ENCODE data around the gene TVP23C.

Gene TVP23C

DNA sequence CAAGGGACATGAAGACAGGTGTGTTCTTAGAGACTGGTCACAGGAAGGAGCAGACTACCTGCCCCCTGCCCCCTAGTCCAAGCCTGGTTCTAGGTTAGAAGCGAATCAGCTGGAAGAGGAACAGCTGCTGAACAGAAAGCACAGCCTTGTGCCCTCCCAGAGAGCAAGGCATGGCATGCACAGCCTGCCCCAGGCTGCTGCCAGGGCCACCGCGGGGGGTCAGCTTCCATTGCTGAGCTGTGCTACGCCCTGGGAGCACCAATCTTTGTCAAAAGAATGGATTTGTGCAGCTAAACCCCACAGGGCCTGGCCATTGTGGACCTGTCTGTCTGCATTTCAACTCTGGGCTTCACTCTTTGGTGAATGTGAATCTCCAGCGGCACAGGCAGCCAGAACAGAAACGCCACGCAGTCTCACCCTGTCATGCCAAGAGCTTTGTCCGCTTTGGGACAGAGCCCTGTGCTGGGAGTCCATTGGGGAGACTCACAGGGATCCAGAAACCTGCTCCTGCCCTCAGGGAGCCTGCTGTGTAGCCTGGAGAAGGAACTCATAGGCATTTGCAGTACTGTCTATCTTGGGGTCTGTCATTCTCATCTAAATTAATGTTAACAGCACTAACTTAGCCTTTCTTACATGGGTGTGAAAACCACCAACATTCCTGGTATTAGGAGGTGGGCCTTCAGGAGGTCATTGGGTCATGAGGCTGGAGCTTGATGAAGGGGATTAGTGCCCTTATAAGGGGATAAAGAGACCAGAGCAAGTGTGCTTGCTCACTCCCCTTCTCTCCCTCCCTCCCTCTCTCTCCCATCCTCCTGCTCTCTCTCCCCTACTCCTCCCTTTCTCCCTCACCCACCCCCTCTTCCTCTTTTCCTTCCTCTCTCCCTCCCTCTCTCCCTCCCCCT, 70.2 kb downstream of the TVP23C start:
- TF ChIP-seq, protein P1, sequence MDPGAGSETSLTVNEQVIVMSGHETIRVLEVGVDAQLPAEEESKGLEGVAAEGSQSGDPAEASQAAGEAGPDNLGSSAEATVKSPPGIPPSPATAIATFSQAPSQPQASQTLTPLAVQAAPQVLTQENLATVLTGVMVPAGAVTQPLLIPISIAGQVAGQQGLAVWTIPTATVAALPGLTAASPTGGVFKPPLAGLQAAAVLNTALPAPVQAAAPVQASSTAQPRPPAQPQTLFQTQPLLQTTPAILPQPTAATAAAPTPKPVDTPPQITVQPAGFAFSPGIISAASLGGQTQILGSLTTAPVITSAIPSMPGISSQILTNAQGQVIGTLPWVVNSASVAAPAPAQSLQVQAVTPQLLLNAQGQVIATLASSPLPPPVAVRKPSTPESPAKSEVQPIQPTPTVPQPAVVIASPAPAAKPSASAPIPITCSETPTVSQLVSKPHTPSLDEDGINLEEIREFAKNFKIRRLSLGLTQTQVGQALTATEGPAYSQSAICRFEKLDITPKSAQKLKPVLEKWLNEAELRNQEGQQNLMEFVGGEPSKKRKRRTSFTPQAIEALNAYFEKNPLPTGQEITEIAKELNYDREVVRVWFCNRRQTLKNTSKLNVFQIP (CRISPR knock-in tag; IDR thresholded peaks at IDR 0.05; ENCODE audit: borderline replicate concordance, low read depth), result no peak
- TF ChIP-seq ZNF565 (CRISPR knock-in tag; conservative IDR thresholded peaks at IDR 0.05; ENCODE audit: low read depth) (no peak), ZNF70 (CRISPR knock-in tag; IDR thresholded peaks at IDR 0.05) (no peak), ZC3H10 (CRISPR knock-in tag; IDR thresholded peaks at IDR 0.05) (no peak), TOX (CRISPR knock-in tag; IDR thresholded peaks at IDR 0.05; ENCODE audit: borderline replicate concordance) (no peak), ARNTL (CRISPR knock-in tag; IDR thresholded peaks at IDR 0.05; ENCODE audit: borderline replicate concordance, low read depth) (no peak), ESRRG (CRISPR knock-in tag; IDR thresholded peaks at IDR 0.05) (no peak), RARB (CRISPR knock-in tag; IDR thresholded peaks at IDR 0.05) (no peak), ZFP3 (CRISPR knock-in tag; IDR thresholded peaks at IDR 0.05) (no peak), ISL1 (CRISPR knock-in tag; IDR thresholded peaks at IDR 0.05) (no peak), CSDC2 (CRISPR knock-in tag; IDR thresholded peaks at IDR 0.05) (no peak), BACH2 (CRISPR knock-in tag; IDR thresholded peaks at IDR 0.05; ENCODE audit: borderline replicate concordance) (no peak)
- TF ChIP-seq, protein P2, sequence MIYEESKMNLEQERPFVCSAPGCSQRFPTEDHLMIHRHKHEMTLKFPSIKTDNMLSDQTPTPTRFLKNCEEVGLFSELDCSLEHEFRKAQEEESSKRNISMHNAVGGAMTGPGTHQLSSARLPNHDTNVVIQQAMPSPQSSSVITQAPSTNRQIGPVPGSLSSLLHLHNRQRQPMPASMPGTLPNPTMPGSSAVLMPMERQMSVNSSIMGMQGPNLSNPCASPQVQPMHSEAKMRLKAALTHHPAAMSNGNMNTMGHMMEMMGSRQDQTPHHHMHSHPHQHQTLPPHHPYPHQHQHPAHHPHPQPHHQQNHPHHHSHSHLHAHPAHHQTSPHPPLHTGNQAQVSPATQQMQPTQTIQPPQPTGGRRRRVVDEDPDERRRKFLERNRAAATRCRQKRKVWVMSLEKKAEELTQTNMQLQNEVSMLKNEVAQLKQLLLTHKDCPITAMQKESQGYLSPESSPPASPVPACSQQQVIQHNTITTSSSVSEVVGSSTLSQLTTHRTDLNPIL (CRISPR knock-in tag; IDR thresholded peaks at IDR 0.05; ENCODE audit: low read depth), result no peak
- TF ChIP-seq, protein P3, sequence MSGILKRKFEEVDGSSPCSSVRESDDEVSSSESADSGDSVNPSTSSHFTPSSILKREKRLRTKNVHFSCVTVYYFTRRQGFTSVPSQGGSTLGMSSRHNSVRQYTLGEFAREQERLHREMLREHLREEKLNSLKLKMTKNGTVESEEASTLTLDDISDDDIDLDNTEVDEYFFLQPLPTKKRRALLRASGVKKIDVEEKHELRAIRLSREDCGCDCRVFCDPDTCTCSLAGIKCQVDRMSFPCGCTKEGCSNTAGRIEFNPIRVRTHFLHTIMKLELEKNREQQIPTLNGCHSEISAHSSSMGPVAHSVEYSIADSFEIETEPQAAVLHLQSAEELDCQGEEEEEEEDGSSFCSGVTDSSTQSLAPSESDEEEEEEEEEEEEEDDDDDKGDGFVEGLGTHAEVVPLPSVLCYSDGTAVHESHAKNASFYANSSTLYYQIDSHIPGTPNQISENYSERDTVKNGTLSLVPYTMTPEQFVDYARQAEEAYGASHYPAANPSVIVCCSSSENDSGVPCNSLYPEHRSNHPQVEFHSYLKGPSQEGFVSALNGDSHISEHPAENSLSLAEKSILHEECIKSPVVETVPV (CRISPR knock-in tag; IDR thresholded peaks at IDR 0.05), result no peak
- no peak for ATAC-seq

DNA sequence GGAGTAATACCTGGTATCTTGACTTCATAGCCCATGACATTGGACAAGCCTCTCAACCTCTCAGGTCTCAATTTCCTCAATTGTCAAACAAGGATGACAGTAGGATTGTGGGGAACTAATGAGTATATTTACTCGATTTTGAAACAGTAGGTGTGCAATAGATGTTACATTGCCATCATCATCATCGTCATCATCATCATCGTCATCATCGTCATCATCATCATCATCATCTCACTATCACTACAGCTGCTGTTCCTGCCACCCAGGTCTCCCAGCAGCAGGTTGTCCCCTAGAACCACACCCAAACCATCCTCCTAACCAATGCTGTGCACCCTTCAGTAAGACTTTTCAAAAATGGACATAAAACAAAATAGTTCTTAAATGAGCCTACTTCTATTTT, 71.1 kb downstream of the TVP23C start:
- TF ChIP-seq ZFP30 (CRISPR knock-in tag; IDR thresholded peaks at IDR 0.05) (no peak), OSR1 (CRISPR knock-in tag; IDR thresholded peaks at IDR 0.05) (no peak), ZNF70 (CRISPR knock-in tag; IDR thresholded peaks at IDR 0.05) (no peak), ZFP3 (CRISPR knock-in tag; IDR thresholded peaks at IDR 0.05) (no peak)
- TF ChIP-seq, protein P4, sequence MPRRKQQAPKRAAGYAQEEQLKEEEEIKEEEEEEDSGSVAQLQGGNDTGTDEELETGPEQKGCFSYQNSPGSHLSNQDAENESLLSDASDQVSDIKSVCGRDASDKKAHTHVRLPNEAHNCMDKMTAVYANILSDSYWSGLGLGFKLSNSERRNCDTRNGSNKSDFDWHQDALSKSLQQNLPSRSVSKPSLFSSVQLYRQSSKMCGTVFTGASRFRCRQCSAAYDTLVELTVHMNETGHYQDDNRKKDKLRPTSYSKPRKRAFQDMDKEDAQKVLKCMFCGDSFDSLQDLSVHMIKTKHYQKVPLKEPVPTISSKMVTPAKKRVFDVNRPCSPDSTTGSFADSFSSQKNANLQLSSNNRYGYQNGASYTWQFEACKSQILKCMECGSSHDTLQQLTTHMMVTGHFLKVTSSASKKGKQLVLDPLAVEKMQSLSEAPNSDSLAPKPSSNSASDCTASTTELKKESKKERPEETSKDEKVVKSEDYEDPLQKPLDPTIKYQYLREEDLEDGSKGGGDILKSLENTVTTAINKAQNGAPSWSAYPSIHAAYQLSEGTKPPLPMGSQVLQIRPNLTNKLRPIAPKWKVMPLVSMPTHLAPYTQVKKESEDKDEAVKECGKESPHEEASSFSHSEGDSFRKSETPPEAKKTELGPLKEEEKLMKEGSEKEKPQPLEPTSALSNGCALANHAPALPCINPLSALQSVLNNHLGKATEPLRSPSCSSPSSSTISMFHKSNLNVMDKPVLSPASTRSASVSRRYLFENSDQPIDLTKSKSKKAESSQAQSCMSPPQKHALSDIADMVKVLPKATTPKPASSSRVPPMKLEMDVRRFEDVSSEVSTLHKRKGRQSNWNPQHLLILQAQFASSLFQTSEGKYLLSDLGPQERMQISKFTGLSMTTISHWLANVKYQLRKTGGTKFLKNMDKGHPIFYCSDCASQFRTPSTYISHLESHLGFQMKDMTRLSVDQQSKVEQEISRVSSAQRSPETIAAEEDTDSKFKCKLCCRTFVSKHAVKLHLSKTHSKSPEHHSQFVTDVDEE (CRISPR knock-in tag; IDR thresholded peaks at IDR 0.05), result no peak
- ATAC-seq, result no peak

DNA sequence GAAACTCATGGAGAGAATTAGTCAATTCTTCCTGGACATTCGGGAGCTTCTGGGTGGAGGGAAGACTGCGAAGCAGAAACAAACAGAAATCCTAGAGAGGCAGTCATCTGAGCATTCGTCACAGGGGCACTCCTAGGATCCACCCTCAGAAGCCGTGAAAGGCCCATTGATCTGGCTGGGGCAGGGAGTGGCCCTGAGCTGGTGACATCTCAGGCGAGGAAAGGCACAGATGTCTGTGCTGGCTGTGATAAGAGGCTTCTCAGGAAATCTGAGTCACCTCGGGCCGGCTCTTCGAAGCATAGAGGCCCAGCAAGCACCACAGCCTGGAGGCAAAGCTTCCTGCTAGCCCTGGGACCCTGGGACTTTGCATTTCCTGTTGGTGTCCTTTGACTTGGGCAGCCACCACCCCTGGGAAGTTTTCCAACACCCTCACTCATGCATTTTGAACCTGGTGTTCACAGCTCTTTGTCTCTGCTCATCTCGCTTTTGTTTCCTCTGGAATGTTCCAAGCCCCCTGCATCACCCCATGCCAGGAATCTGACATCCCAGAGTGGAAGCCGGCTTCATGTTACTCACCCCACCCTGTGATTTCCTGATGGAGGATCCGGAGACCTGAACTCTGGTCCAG, 72.5 kb downstream of the TVP23C start:
- ATAC-seq, result peak; percentile 72
- TF ChIP-seq TOX (CRISPR knock-in tag; IDR thresholded peaks at IDR 0.05; ENCODE audit: borderline replicate concordance) (no peak), ZC3H10 (CRISPR knock-in tag; IDR thresholded peaks at IDR 0.05) (no peak), ISL1 (CRISPR knock-in tag; IDR thresholded peaks at IDR 0.05) (no peak), ZFP30 (CRISPR knock-in tag; IDR thresholded peaks at IDR 0.05) (no peak), ZNF70 (CRISPR knock-in tag; IDR thresholded peaks at IDR 0.05) (no peak), PPARA (CRISPR knock-in tag; IDR thresholded peaks at IDR 0.05; ENCODE audit: borderline replicate concordance) (no peak), ZNF565 (CRISPR knock-in tag; conservative IDR thresholded peaks at IDR 0.05; ENCODE audit: low read depth) (no peak), CSDC2 (CRISPR knock-in tag; IDR thresholded peaks at IDR 0.05) (no peak), ESRRG (CRISPR knock-in tag; IDR thresholded peaks at IDR 0.05) (no peak), RARB (CRISPR knock-in tag; IDR thresholded peaks at IDR 0.05) (no peak), ZNF8 (CRISPR knock-in tag; IDR thresholded peaks at IDR 0.05) (no peak)
- TF ChIP-seq, protein P2 (CRISPR knock-in tag; IDR thresholded peaks at IDR 0.05; ENCODE audit: low read depth), result no peak
- TF ChIP-seq, protein P1 (CRISPR knock-in tag; IDR thresholded peaks at IDR 0.05; ENCODE audit: borderline replicate concordance, low read depth), result no peak

Measured in SK-N-SH treated with all-trans-retinoic acid at 6 μM for 48 hours (cell line).